ENCODE results near the gene POLR2J.

GRCh38 chr7:102434039-102434486, 44.7 kb downstream of the POLR2J start:
- TF ChIP-seq CTCF (IDR thresholded peaks at IDR 0.05) (no peak), POLR2A (IDR thresholded peaks at IDR 0.05) (no peak)
